Stimulated activated naive B cell treated with anti-CD40 and anti-IgM and Interleukin-4, amounts not matched to agents 10 μg/mL and 1 μg/mL and 100 μg/mL, for 72 hours (primary cell): ENCODE measurements around the gene AGPAT1.

Experiments
- ATAC-seq, 2 donors: fragments of 150-1000 bp; cut with Tn5 transposase; replicated peaks; 2 replicates each; pipeline ENCODE4 v1.10.0; 2021; ENCODE audit warnings: moderate library complexity in 1 of 2
- DNase-seq: peaks from one replicate; pipeline ENCODE4 v3.0.0; 2021
- H3K27ac Mint-ChIP-seq: one replicate; pipeline ENCODE4 v1.8.0; 2022; ENCODE audit warnings: mild to moderate bottlenecking, mixed read lengths
- H3K27me3 Mint-ChIP-seq, 2 donors: one replicate each; pipeline ENCODE4 v1.8.0; 2022; ENCODE audit warnings: mixed read lengths in 2 of 2
- H3K36me3 Mint-ChIP-seq, 2 donors: one replicate each; pipeline ENCODE4 v1.8.0; 2022; ENCODE audit warnings: mixed read lengths in 2 of 2, mild to moderate bottlenecking in 1 of 2
- H3K4me1 Mint-ChIP-seq, 2 donors: one replicate each; pipeline ENCODE4 v1.8.0; 2022; ENCODE audit warnings: mixed read lengths in 2 of 2, mild to moderate bottlenecking in 1 of 2
- H3K4me3 Mint-ChIP-seq, 2 donors: one replicate each; pipeline ENCODE4 v1.8.0; 2022; ENCODE audit warnings: mild to moderate bottlenecking in 2 of 2, mixed read lengths in 2 of 2, moderate library complexity in 1 of 2
- H3K9me3 Mint-ChIP-seq, 2 donors: one replicate each; pipeline ENCODE4 v1.8.0; 2022; ENCODE audit warnings: mixed read lengths in 2 of 2, mild to moderate bottlenecking in 1 of 2

The AGPAT1 gene

DNA sequence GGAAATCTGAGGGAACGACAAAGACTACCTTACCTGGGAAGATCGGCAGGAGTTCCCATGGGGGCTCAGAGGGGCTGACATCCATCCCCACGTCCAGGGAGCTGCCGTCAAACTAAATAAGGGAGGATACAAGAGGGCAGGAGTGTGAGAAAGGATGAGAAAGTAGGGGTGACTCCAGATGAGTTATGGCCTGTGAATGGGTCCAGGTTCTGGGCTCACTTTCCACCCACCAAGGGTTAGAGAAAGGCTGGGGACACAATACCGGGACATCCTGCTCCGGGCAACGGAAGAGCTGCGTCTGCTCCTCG, 48.5 kb downstream of the AGPAT1 start:
- H3K9me3 Mint-ChIP-seq: no peaks in the 10 kb centered on the region
- peak overlapping the region; percentile 99 for H3K27ac Mint-ChIP-seq
- H3K4me3 Mint-ChIP-seq: peak overlapping the region; percentile 98 to 99
- no peaks in the 10 kb centered on the region for H3K27me3 Mint-ChIP-seq
- H3K4me1 Mint-ChIP-seq: peaks cover 24 to 63% of the 10 kb centered on the region in 2 donors
- ATAC-seq: no peak
- no peak for DNase-seq
- peaks cover 24 to 29% of the 10 kb centered on the region in 2 donors for H3K36me3 Mint-ChIP-seq

DNA sequence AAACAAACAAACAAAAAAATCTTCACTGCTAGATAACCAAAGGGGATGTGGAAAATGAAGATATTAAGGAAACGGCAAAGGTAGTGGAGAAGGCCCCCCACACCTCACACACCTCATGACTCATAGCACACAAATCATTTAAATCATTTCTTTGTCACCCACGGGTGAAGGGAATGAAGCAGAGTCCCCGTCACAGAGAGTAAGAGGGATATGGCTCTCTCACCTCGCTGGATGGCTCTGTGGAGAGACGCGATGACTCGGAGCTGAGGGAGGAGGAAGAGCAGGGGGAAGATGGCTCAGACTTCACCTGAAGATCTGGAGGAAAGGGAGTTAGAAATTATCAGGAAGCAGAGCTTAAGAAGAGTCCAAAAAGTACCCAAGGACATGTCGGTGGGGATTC, 49.0 kb downstream of the AGPAT1 start:
- ATAC-seq (no peak), DNase-seq (no peak)
- H3K4me3 Mint-ChIP-seq: peak overlapping the region; percentile 98 to 99
- H3K36me3 Mint-ChIP-seq: peaks cover 28 to 32% of the 10 kb centered on the region in 2 donors
- peak overlapping the region; percentile 99 for H3K27ac Mint-ChIP-seq
- peaks cover 24 to 63% of the 10 kb centered on the region in 2 donors for H3K4me1 Mint-ChIP-seq
- H3K9me3 Mint-ChIP-seq: no peaks in the 10 kb centered on the region
- H3K27me3 Mint-ChIP-seq: no peaks in the 10 kb centered on the region

DNA sequence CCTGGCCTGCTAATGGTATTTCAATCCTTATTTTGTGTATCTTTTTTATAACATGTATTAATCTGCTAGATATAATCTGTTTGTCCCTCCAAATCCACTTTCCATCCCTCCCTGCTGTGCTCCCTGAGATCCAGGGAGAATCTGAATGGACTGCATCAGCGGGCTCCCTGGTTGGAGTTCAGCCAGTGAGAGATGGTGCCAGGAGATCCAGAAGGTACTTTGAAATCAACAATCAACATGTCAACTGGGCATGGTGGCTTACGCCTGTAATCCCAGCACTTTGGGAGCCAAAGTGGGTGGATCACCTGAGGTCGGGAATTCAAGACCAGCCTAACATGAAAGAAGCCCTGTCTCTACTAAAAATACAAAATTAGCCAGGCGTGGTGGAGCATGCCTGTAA, 52.2 kb downstream of the AGPAT1 start:
- Mint-ChIP-seq H3K9me3 (no peaks in the 10 kb centered on the region), H3K27me3 (no peaks in the 10 kb centered on the region), H3K4me3 (no peak overlapping the region), H3K4me1 (peaks cover 24 to 54% of the 10 kb centered on the region in 2 donors), H3K36me3 (peaks cover 54 to 55% of the 10 kb centered on the region in 2 donors), H3K27ac (no peak overlapping the region)
- DNase-seq: no peak
- no peak for ATAC-seq

DNA sequence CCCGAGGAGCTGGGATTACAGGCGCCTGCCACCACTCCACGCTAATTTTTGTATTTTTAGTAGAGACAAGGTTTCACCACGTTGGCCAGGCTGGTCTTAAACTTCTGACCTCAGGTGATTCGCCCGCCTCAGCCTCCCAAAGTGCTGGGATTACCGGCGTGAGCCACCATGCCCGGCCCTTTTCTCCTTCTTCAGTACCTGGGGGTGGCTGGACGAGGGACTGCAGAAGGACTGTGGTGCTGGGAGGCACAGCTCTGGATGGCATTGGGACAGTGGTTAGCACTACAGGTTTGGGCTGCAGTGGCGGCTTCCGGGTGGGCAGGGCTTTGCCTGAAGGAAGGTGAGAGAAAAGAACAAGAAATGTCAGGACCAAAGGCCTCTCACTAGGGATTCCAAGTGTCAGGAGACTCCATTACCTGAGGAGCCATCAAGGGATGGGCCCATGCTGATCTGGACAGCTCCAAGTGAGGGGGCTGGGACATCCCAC, 55.3 kb downstream of the AGPAT1 start:
- no peaks in the 10 kb centered on the region for H3K27me3 Mint-ChIP-seq
- no peak overlapping the region for H3K27ac Mint-ChIP-seq
- H3K4me1 Mint-ChIP-seq: peaks cover 16 to 36% of the 10 kb centered on the region in 2 donors
- no peaks in the 10 kb centered on the region for H3K9me3 Mint-ChIP-seq
- ATAC-seq: no peak
- no peak for DNase-seq
- no peak overlapping the region for H3K4me3 Mint-ChIP-seq
- peaks cover 51 to 61% of the 10 kb centered on the region in 2 donors for H3K36me3 Mint-ChIP-seq

- DNase-seq (peak; percentile 51), ATAC-seq (peak; percentile 93 to 95)
- peaks cover 53 to 65% of the 10 kb centered on the region in 2 donors for H3K36me3 Mint-ChIP-seq
- H3K4me1 Mint-ChIP-seq: peaks cover 16 to 27% of the 10 kb centered on the region in 2 donors
- H3K27ac Mint-ChIP-seq: no peak overlapping the region
- no peaks in the 10 kb centered on the region for H3K9me3 Mint-ChIP-seq
- H3K27me3 Mint-ChIP-seq: no peaks in the 10 kb centered on the region
- no peak overlapping the region for H3K4me3 Mint-ChIP-seq
These were observed 56.9 kb downstream of the AGPAT1 start for GRCh38 chr6:32118782-32119628.
